Astrocyte of the hippocampus (primary cell): ENCODE measurements around the gene SV2B.

Experiments used
- DNase-seq: peaks from one replicate; pipeline ENCODE4 v3.0.0; 2011; ENCODE audit warnings: low read depth, low spot score

The SV2B gene

GRCh38 chr15:91270747-91271146, 170.7 kb downstream of the SV2B start:
- no peak for DNase-seq

GRCh38 chr15:91271565-91272153, 171.6 kb downstream of the SV2B start:
- DNase-seq, result peak; percentile 83

GRCh38 chr15:91275844-91276243, 175.8 kb downstream of the SV2B start:
- DNase-seq, result no peak

- no peak for DNase-seq
These were observed 178.9 kb downstream of the SV2B start for GRCh38 chr15:91278951-91279350.

DNA sequence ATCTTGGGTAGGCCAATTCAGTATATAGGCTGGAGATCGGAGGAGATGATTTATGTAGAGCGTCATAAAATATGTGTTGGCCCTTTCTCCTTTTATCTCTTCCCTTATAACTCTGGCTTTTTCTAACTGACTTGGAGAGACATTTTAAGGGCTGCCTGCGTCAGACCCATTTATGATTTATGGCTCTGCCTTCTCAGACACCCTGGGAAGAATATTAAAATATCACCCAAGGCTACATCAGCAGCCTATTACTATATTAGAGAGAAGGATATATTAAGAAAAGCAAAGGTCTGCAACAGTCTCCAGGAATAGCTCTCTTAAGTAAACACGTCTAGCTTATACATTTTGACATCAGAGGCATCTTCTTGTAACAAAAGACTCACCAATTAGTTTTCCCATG, 179.4 kb downstream of the SV2B start:
- no peak for DNase-seq

GRCh38 chr15:91281947-91282346, 181.9 kb downstream of the SV2B start:
- no peak for DNase-seq

DNA sequence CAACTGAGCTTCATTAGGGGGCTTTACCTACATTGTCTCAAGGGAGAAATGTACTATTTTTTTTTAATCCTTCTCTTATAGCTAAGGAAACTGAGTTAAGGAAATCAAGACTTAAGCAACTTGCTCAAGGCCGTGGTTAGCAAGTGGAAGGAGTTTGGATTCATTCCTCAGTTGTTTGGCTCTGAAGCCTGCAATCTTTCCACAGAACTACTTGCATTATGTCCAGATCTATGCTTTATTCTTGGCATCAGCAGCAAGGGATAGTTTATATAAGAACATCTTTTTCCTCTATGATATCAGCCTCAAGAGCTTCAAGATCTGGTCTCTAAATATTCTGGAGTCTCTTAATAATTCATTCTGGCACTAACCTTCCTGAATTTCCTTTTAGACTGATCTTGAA, 182.4 kb downstream of the SV2B start:
- no peak for DNase-seq

DNA sequence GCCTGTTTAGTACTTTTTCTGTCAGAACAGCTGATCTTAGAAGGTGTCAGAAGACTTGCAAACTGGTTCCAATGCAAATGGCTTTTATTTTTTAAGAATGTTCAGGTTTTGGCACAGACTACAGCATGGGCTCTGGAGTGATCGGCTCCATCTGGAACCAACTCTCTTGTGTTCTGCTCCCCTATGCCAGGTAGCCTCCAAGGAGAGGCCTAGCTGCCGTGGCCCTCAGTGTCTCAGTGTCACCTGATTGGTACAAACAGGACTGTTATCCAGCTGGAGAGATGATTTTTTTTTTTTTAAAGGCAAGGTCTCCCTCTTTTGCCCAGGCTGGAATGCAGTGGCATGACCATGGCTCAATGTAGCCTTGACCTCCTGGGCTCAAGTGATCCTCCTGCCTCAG, 183.1 kb downstream of the SV2B start:
- DNase-seq, result no peak

DNA sequence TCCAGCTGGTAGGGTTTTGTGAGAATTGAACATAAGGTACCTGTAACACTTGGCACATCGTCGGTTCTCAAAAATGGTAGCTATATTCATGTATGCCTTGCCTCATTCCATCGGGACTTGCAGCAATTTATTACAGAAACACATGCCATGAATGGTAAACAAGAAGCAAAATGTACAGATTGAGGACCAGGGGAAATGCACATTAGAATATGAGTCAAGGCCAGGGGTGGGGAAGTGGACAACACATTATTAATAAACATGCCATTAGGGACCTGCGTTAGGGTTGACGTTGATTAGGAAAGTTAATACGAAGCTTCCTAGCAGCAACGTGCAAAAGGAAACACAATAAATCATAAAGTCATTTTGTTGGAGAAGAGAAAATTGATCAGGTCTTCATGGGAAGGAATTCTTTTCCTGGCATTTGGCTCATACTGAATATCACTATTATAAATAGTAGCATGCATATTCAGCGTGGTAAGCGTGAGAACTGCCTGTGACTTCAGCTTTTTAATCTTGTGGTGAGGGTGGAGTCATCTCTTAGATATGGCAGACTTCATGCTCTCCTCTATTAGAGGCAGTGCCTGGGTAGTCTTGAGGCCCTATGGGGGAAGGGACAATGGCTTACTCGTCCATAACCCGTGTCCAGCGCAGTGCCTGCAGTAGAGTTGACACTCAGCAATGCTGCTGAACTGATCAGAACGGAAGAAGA, 184.9 kb downstream of the SV2B start:
- DNase-seq, result no peak

GRCh38 chr15:91289324-91289723, 189.3 kb downstream of the SV2B start:
- DNase-seq, result no peak

DNA sequence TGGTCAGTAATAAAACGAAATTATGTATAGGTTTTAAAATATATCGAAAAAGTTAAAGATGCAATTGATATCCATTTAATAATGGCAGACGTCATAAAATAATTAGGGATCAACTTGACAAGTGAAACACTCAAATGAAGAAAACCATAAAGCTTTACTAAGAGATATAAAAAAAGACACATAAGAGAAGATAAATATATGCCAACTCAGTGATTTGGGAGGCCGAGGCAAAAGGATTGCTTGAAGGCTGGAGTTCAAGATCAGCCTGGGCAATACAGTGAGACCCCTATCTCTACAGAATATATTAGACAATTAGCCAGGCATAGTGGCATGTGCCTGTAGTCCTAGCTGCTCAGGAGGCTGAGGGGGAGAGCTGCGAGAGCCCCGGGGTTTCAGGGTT, 190.5 kb downstream of the SV2B start:
- no peak for DNase-seq

- DNase-seq, result no peak
These were observed 191.6 kb downstream of the SV2B start for GRCh38 chr15:91291673-91292072.

GRCh38 chr15:91294344-91294743, 194.3 kb downstream of the SV2B start:
- no peak for DNase-seq

DNA sequence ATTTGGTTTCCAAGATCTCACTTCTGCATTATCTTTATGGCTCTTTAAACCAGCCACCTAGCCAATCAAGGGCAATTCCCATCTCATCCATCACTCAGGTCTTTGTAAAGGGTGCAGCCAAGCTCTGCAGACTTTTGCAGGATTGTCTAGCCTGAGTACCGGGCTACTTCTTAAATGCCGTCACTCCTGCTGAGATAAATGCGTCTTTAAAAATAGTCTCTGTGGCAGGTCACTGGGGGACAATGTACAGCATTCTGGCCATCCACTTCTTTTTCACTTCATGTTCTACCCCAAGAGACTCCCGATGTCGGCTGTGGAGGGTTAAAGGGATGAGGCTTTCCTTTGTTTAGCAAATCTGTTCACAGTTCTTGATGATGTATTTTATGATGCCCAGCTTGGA, 194.7 kb downstream of the SV2B start:
- DNase-seq, result no peak

- no peak for DNase-seq
These were observed 198.0 kb downstream of the SV2B start for GRCh38 chr15:91298101-91298500.

GRCh38 chr15:91302588-91303439, 202.8 kb downstream of the SV2B start:
- DNase-seq, result peak; percentile 83

GRCh38 chr15:91304210-91304609, 204.2 kb downstream of the SV2B start:
- no peak for DNase-seq

- DNase-seq, result no peak
These were observed 204.7 kb downstream of the SV2B start for GRCh38 chr15:91304786-91305185.

- DNase-seq, result no peak
These were observed 206.1 kb downstream of the SV2B start for GRCh38 chr15:91306144-91306543.

- DNase-seq, result no peak
These were observed 207.5 kb downstream of the SV2B start for GRCh38 chr15:91307601-91308000.

DNA sequence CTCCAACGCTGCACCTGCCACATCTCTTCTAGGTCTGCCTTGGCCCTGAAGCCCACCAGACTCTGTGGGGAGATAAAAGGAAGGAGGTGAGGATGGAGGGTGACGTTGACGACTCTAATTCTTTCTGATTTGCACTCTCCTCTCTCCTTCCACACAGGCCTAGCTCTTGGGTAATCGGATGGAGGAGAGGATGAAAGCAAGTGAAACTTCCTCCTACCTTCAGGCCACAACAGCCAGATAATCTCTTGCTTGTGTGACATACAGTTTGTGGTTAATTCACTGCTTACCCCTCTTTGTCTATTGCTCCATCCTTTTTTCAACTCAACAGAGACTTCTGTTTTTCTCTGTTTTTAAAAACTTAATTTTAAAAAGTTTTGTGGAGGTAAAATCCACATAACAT, 208.1 kb downstream of the SV2B start:
- no peak for DNase-seq

DNA sequence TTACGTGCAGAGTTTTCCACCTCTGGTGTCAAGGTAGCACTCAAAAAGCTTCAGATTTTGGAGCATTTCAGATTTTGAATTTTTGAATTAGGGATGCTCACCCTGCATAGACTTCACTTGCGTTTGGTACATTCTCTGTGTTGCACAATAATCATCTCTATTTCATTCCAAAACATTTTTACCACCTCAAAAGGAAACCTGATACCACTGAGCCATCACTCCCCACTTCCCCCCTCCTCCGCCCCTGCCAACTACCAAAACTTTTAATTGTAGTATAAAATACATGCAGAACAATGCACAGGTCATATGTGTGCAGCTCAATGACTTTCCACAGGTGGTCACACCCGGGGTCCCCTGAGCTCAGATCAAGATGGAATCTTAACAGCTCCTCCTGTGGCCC, 208.8 kb downstream of the SV2B start:
- DNase-seq, result no peak

DNA sequence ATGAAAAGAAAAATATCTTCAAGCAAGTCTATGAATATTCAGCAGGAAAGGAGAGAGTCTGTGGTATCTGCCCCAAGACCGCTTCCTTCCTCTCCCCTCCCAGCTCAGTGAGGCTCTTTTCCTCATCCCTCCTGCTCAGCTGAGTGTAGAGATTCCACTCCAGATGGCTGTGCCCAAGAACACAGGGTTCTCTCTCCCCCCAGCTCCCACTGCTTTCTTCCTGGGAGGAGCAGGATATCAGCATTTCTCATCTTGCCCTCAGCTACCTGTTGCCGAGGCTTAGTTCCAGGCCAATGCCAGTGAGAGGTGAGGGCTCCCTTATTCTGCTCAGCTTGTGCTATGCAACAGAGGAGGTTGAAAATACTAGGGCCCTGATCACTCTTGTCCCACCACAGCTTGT, 211.9 kb downstream of the SV2B start:
- DNase-seq, result no peak
